ENCODE measurements around the gene TGOLN2.
A peak's percentile ranks its signal among the peaks of the same experiment; 100 is the strongest.

The TGOLN2 gene

GRCh38 chr2:85307527-85307897, 20.3 kb downstream of the TGOLN2 start:
- no peak for DNase-seq

GRCh38 chr2:85303780-85304531, 23.8 kb downstream of the TGOLN2 start:
- DNase-seq, result no peak

DNA sequence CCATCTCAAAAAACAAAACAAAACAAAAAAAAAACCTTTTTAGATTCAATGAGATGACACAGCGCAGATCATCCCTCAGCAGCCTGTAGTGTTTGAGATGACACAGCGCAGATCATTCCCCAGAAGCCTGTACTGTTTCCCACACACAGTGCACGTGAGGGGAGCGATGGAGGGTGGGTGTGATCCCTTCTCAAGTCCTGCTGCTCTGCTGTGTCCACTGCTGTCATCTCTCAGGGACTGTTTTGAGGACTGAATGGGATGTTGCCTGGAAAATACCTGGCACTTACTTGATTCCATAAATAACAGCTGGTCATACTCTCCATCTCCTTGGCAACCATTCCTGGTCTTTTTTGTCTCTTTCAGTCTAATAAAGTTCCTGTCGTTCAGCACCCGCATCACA, 25.7 kb downstream of the TGOLN2 start:
- DNase-seq, result no peak

GRCh38 chr2:85291425-85292023, 36.3 kb downstream of the TGOLN2 start:
- DNase-seq, result peak; percentile 26

- DNase-seq, result no peak
These were observed 39.5 kb downstream of the TGOLN2 start for GRCh38 chr2:85288244-85288725.

- no peak for DNase-seq
These were observed 40.1 kb downstream of the TGOLN2 start for GRCh38 chr2:85287721-85288120.

GRCh38 chr2:85286918-85287317, 40.9 kb downstream of the TGOLN2 start:
- DNase-seq, result no peak

DNA sequence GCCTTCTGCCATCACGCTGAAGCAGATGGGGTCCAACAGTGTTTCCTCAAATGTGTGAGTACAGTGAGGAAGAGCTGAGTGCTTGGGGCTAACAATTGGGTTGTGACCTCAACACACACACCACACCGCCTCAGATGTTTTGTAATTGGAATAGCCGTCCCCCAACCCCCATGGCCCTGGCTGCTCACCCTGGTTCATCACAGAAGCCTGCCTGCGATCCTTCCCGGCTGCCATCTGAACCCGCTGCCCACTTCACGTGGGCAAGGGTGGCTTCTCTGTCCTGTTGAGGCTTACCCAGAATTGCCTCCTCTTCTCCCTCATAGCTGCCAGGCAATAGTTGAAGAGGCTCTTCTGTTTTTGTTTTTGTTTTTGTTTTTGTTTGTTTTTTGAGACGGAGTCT, 44.1 kb downstream of the TGOLN2 start:
- DNase-seq, result no peak

DNA sequence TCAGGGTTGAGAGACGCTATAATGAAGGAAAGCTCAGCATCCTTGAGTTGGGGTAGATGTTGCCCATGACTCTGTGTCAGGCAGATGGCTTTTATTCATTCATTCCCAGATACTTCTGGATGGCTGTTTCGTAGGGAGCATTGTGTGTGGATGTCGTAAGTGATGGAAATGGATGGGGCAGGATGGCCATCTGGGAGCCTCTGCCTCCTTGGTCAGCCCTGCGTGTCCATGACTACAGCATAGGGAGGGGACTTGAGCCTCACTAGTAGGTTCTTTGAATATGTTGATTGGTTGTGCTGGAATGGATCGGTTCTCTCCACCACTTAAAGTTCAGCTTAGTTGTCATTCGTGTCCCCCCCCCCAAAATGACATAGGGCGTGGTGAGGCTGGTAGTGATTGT, 44.9 kb downstream of the TGOLN2 start:
- DNase-seq, result no peak

DNA sequence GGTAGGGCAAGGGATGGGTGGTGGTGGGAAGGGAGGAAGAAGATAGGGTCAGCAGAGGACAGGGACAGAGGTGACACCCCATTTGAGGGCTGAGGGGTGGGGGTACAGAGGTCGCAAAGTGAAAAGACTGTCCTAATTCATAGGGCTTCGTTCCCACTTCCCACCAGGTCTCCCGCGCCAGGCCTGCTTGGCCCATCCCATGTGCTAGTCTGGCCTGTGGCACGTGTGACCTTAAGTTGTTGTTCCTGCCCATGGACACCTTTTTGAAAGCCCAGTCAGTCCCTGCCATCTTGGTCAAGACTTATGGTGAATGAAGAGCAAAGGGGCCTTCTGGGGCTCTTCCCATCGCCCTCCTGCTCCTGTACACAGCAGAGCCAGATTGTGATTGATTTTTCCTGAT, 46.2 kb downstream of the TGOLN2 start:
- DNase-seq, result no peak

- DNase-seq, result no peak
These were observed 49.4 kb downstream of the TGOLN2 start for GRCh38 chr2:85278361-85278760.

- DNase-seq, result no peak
These were observed 50.2 kb downstream of the TGOLN2 start for GRCh38 chr2:85277416-85278158.

DNA sequence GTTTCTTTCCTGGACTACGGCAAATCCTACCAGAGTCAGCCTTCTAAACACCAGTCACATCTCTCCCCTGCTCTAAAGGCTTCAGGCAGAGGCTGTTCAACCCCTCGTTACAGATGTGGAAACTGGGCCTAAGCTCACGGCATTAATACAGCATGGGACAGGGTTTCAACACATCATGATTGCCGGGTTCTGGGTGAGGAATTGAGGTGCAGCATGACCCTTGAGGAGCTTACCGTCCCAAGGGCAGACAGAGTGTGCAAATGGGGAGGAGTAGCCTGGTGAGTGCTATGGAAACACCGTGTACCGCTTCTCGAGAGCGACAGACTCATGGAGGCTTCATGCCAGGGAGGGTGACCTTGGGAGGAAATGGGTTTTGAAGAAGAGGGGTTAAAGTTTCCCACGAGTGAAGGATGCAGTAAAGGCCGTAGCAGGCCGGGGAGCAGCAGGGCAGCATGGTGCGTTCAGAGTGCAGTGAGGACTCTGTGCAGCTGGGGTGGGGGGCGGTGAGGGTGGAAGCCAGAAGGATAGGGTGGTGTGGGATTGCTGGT, 51.1 kb downstream of the TGOLN2 start:
- no peak for DNase-seq

GRCh38 chr2:85275984-85276540, 51.7 kb downstream of the TGOLN2 start:
- no peak for DNase-seq

DNA sequence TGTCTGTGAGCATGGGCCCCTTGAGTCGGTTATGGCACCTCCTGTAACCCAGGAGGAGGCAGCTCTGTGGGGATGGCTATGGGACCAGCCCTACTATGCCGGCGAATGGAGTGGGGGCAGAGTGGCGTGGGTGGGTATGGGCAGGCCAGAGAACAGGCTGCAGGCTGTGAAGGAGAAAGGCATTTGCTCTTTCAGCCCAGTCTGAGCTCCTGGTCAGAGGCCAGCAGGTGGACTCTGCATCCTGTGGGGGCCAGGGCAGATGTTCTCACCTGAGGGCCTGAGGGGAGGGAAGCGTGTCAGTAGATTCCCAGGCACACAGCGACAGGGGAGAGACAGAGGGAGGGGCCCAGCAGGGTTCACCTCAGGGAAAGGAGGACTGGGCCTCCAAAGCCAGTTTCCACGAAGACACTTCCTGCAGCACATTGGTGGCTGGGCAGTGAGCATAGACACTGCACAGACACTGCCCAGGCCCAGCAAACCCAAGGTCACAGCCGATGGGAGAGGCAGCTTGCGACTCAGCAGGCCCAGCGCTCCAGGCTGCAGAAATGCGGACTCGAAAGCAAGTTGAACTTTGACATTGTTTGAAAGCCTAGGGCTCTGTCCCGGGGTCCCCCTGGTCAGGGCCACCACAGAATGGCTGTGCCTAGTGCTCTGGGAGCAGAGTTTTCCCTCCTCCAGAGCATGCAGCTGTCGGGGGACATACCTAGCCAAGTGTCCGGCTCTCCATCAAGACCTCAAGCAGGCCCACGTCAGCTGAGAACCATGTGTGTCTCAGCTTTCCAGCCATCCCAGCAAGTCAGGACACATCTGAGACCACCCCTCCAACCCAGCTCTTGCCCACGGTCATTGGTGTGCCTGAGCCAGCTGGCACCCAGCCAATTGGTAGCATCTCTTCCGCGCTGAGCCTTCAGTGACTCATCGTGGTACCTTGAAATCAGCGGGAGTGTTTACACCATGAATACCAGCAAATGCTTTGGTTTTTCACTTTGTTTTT, 53.8 kb downstream of the TGOLN2 start:
- DNase-seq, result no peak

DNA sequence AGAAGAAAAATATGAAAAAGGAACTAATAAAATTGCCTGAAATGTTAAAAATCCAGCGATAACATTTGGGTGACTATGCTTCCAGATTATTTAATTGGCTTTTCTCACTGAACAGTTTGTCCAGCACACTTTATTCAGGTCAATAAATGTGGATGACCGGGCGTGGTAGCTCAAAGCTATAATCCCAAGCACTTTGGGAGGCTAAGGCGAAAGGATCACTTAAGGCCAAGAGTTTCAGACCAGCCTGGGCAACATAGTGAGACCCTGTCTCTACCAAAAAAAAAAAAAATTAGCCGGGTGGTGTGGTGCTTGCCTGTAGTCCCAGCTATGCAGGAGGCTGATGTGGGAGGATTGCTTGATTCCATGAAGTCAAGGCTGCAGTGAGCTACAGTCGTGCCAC, 55.4 kb downstream of the TGOLN2 start:
- no peak for DNase-seq

GRCh38 chr2:85269959-85270358, 57.8 kb downstream of the TGOLN2 start:
- DNase-seq, result no peak

All from CD4-positive, alpha-beta T cell treated with Interleukin-17A for 4 hours (primary cell).